GM18868 (cell line): Measurements from ENCODE around the gene ZMYM4.
A peak's percentile ranks its signal among the peaks of the same experiment; 100 is the strongest.
"Not testable (repeated sequence)": the region's sequence is repeated elsewhere in the genome, so short reads cannot be mapped to it uniquely, and the experiment has no call there.

Experiments
- ATAC-seq: cut with Tn5 transposase; IDR thresholded peaks from one replicate; pipeline ENCODE4 v1.9.1; 2021; ENCODE audit warnings: mild to moderate bottlenecking, moderate library complexity; ENCODE audit not compliant: unreplicated experiment

The ZMYM4 gene

GRCh38 chr1:35268282-35269200 lies at the start of gene ZMYM4:
Gene ZMYM4, plus strand, starts transcription at chr1:35268709. Its CDS starts 338 bp downstream, at chr1:35269047.
- ATAC-seq, result peak; percentile 85

GRCh38 chr1:35220976-35221375 lies 47.5 kb upstream of the ZMYM4 start:
- ATAC-seq, result no peak

GRCh38 chr1:35222322-35223083 lies 46.0 kb upstream of the ZMYM4 start:
- ATAC-seq, result no peak

GRCh38 chr1:35223084-35223630 lies 45.4 kb upstream of the ZMYM4 start:
- ATAC-seq, result no peak

- no peak for ATAC-seq
These were observed 42.0 kb upstream of the ZMYM4 start for GRCh38 chr1:35226546-35226945.

DNA sequence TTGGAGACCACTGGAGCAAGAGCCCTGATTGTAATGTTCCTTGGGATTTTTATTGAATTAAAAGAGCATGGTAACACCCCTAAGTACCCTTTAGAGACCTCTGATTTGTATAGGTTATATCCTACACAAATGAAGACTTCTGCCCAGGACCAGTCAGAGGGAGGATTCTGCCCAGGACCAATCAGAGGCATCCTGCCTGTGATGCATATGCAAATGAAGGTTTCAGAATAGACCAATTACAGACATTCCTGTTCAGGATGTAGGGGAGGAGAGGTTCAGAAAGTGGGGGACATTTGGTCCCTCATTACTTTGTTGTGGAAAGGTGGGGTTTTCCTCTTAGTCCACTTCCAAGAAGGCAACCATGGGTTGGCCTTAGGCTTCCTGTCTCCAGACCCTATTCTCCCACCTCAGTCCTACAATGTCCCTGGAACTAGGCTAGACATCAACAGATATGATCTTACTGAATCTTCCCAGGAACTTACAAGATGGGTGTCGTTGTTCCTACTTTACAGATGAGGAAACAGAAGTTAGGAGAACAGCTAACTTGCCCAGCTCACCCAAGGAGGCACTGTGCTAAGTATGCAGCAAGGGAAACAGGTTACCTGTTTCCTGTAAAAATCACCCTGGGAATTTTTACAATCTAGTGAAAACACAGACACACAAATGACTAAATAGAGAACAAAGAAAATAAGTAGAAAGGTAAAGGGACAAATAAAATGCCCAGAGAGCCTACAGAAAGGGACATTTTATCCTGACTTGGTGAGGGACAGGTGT lies 38.7 kb upstream of the ZMYM4 start:
- no peak for ATAC-seq

- no peak for ATAC-seq
These were observed 37.2 kb upstream of the ZMYM4 start for GRCh38 chr1:35231287-35231686.

GRCh38 chr1:35236772-35237171 lies 31.7 kb upstream of the ZMYM4 start:
- ATAC-seq, result not testable (repeated sequence)

DNA sequence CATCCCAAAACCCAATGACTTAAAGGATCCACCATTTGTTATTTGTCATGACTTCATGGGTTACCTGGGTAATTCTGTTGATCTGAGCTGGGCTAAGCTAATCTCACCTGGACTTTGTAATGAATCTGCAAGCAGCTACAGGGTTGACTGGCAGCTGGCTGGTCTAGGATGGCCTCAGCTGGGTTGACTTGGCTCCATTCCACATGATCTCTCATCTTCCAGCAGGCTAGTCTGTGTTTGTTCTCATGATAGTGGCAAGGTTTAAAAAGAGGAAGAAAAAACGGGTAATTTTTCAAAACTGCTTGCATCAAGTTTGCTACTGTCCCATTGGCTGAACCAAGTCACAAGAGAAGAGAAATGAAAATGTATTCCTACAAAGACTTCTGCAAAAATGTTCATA lies 24.8 kb upstream of the ZMYM4 start:
- ATAC-seq, result no peak

GRCh38 chr1:35247256-35247655 lies 21.3 kb upstream of the ZMYM4 start:
- ATAC-seq, result no peak

- no peak for ATAC-seq
These were observed 14.6 kb upstream of the ZMYM4 start for GRCh38 chr1:35253941-35254340.

DNA sequence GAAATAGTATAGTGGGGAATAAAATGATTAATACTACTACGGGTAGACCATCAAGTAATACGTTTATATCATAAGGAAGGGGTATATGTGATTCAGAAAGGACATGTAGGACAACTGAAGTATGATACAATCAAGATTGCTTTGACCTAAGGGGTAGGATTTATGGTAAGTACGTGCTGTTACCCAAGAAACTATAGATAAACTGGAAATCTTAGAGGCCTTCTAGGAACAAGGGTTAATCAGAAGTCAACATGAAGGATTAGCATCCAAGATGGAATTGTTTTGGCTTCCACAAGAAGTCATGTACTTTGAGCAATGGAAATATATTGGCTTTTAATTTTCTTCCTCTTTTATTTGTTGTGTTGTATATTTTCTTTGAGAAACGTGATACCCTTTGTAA lies 13.2 kb upstream of the ZMYM4 start:
- no peak for ATAC-seq

DNA sequence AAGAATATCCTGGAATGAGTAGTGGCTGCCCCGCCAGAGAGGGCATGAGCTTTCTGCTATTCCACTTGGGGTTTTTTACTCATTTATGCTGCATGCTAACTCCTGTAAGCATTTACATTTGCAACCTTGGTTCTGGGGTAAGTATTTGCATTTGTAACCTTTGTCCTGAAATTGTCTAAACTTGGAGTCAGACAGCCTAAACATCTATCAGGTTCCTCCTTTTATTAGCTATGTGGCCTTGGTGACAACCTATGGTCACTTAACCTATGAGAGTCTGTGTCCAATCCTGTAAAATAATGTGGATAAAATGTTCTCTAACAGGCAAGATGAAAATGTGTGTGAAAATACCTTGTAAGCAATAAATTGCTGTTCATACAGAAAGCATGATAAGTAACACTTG lies 8.9 kb upstream of the ZMYM4 start:
- ATAC-seq, result no peak

DNA sequence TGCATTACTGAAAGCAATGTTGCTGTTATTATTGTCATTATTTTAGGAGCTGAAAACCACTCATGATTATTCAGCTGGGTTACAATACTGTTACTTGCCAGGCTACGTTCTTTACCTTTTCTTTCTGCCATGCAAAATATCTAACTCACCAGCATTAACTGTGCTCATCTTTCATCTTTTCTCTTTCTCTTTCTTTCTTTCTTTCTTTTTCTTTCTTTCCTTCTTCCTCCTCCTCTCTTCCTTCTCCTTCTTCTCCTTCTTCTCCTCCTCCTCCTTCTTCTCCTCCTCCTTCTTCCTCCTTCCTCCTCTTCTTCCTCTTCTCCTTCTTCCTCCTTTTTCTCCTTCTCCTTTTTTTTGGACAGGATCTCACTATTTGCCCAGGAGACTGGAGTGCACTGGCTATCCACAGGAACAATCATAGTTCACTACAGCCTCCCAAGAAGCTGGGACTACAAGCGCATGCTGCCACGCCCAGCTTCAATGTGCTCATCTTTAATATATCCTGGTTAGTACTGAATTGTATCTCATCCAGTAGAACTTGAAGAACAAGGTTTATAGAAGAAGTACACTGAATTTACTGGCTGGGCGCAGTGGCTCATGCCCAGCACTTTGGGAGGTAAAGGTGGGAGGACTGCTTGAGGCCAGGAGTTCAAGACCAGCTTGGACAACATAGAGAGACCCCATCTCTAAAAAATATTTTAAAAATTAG lies 6.9 kb upstream of the ZMYM4 start:
- no peak for ATAC-seq

DNA sequence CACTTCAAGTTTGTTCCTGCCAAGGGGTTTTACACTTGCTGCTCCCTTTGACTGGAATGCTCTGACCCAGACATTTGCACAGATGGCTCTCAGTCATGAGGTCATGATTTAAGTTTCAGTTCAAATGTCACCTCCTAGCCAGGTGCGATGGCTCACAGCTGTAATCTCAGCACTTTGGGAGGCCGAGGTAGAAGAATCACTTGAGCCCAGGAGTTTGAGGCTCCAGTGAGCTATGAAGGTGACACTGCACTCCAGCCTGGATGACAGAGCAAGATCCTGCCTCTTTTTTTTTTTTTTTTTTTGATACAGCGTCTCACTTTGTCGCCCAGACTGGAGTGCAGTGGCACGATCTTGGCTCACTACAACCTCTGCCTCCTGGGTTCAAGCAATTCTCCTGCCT lies 4.5 kb upstream of the ZMYM4 start:
- ATAC-seq, result no peak

GRCh38 chr1:35264871-35265270 lies 3.6 kb upstream of the ZMYM4 start:
- no peak for ATAC-seq

DNA sequence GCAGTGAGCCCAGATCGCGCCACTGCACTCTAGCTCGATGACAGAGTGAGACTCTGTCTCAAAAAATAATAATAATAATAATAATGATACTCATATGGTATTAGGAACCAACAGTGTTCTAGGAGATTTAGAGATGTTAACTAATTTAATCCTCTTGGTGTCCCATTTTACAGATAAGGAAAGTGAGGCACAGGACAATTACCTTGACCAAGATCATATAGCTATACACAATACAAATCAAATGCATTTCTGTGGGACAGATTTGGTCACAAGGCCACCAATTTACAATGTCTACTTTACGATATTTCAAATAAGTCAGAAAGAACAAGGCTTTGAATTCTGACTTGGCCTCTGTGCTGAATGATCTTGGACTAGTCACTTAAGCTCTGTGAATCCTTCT lies 2.2 kb upstream of the ZMYM4 start:
- no peak for ATAC-seq

DNA sequence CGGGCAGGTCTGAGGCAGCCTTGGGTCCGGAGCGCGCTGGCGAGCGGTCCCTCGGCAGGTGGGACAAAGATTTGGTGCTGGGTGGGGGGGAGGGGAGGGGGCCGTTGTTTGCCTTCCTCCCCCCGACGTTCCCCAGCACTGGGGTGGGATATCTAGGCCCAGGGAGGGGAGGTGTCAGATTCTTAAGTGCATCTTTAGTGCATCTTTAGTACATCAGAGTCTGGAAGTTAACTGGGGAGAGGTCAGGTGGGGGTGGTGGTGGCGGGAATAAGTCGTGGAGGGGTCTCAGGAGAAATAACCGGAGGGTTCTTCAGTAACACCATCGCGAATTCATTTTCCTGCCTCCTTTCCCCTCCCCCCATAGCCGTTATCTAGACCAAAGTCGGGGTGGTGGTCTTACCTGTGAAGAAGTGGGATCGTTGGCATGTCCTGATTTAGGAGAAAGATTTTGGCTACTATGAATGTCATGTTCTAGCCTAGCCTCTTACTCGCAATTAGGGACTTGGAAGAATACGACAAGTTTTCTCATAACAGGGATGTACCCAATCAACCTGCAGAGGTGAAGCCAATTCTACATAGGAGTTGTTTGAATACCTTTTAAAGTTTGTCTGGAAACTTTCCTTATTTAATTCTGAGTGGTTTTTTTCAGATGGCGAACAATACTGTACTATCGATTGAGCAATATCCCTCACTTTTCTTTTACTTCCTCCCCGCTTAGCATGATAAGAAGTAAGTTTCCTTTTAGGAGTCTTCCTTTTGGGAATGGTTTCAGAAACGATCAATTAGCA lies 886 bp downstream of the ZMYM4 start:
- no peak for ATAC-seq

GRCh38 chr1:35269989-35270289 lies 1.4 kb downstream of the ZMYM4 start:
- no peak for ATAC-seq

DNA sequence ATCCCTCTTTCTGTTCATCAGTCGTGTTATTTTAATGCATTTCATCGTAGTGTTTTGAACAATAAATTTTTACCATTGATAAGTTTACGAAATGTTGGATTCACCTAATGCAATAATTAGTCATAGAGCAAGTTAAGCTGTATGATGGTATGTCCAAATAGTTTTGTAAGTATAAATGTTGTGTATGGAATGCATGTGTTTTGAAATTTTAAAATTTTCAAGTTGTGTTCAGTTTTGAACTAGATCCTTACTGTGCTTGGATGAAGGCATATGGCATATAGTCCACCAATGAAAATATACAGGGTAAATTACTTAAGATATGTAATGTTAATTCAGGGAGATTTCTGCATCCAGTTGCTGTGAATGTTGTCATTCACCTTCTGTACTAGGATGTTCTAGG lies 2.3 kb downstream of the ZMYM4 start:
- ATAC-seq, result no peak
